Lower leg skin (tissue), 4 donors: Measurements from ENCODE around the gene NECTIN1. TPM values are rescaled to one million over a fixed set of nuclear protein-coding genes. Genes with fewer than 3 reads are reported as not detected.

Experiments
- DNase-seq, 2 donors: peaks; one replicate each; pipeline ENCODE4 v3.0.0-alpha.2; 2019; ENCODE audit warnings: low spot score in 2 of 2
- H3K4me3 ChIP-seq: fragments of 200-600 bp; sonication (generic); 2 replicates; pipeline ENCODE4 v1.5.1; 2017; ENCODE audit warnings: mild to moderate bottlenecking, low read depth; ENCODE audit not compliant: poor library complexity, severe bottlenecking
- CTCF ChIP-seq, 3 donors: fragments of 450-650 bp; IDR thresholded peaks; one replicate each; pipeline ENCODE4 v1.5.1; 2016; ENCODE audit warnings: antibody characterized with exemption in 3 of 3, mild to moderate bottlenecking in 3 of 3, moderate library complexity in 2 of 3
- POLR2A ChIP-seq, 2 donors: fragments of 450-650 bp; IDR thresholded peaks; one replicate each; pipeline ENCODE4 v1.6.1; 2016 to 2017; ENCODE audit warnings: antibody characterized with exemption in 2 of 2, mild to moderate bottlenecking in 1 of 2, moderate library complexity in 1 of 2
- WGBS, 2 donors: methylation state at CpG; one replicate each; pipeline ENCODE4 v1.1.5; 2018; 5-methylcytosine and 5-hydroxymethylcytosine counted together
- intact Hi-C: fragments of 100-400 bp; cut with DNase I; formaldehyde crosslinking; loops from one replicate; pipeline ENCODE4 v1.15.0; 2023; ENCODE audit warnings: low total_unique reads
- total RNA-seq, 4 donors: library from RNA; depleted of rRNA; stranded (reverse); fragments of >200 nt; gene quantifications; one replicate each; pipeline ENCODE4 v1.1.0, GENCODE V29; 2016

NECTIN1 gene
- total RNA-seq, 4 donors from 2014 or later, result 111 to 142 (median 130) TPM

GRCh38 chr11:119747868-119748660 lies 19.1 kb upstream of the NECTIN1 start:
- WGBS, 2 donors, result 85 to 90% methylated on average over 15 of the region's 15 CpGs
- intact Hi-C loops, result no loop called here
- no peak overlapping the region for H3K4me3 ChIP-seq
- no peak for TF ChIP-seq POLR2A (IDR thresholded peaks at IDR 0.05)
- no peak for TF ChIP-seq CTCF (IDR thresholded peaks at IDR 0.05)
- DNase-seq, result no peak

GRCh38 chr11:119745776-119746535 lies 17.0 kb upstream of the NECTIN1 start:
- H3K4me3 ChIP-seq, result no peak overlapping the region
- TF ChIP-seq POLR2A (IDR thresholded peaks at IDR 0.05) (no peak), CTCF (IDR thresholded peaks at IDR 0.05) (no peak)
- DNase-seq, result no peak
- 88% methylated on average over 16 of the region's 16 CpGs for WGBS, 2 donors
- intact Hi-C loops, result no loop called here

- no peak for DNase-seq
- H3K4me3 ChIP-seq, result no peak overlapping the region
- no peak for TF ChIP-seq CTCF (IDR thresholded peaks at IDR 0.05)
- no peak for TF ChIP-seq POLR2A (IDR thresholded peaks at IDR 0.05)
- 80 to 82% methylated on average over 4 to 5 of the region's 5 CpGs for WGBS, 2 donors
- intact Hi-C loops, result no loop called here
Observed at GRCh38 chr11:119745112-119745511, 16.1 kb upstream of the NECTIN1 start.

- WGBS, 2 donors, result 80 to 90% methylated on average over 2 of the region's 2 CpGs
- intact Hi-C loops, result no loop called here
Observed at GRCh38 chr11:119744577-119744976, 15.6 kb upstream of the NECTIN1 start.

GRCh38 chr11:119743006-119743405 lies 14.0 kb upstream of the NECTIN1 start:
- intact Hi-C loops, result no loop called here
- TF ChIP-seq CTCF (IDR thresholded peaks at IDR 0.05), result no peak
- TF ChIP-seq POLR2A (IDR thresholded peaks at IDR 0.05), result no peak
- DNase-seq, result no peak
- H3K4me3 ChIP-seq, result no peak overlapping the region
- 47 to 52% methylated on average over 7 to 8 of the region's 8 CpGs for WGBS, 2 donors

More at GRCh38 chr11:119744577-119744976, 15.6 kb upstream of the NECTIN1 start:
- no peak for DNase-seq
- no peak overlapping the region for H3K4me3 ChIP-seq
- TF ChIP-seq POLR2A (IDR thresholded peaks at IDR 0.05), result no peak
- no peak for TF ChIP-seq CTCF (IDR thresholded peaks at IDR 0.05)
